A549 (cell line): ENCODE results near the gene FLII. TPM values are rescaled to one million over a fixed set of nuclear protein-coding genes. Genes with fewer than 3 reads are reported as not detected.

Experiments
- ATAC-seq, 2 experiments: fragments of 200-7000 bp in 1 of 2; fragments of >200 bp in 1 of 2; cut with Nextera tagmentation in 1 of 2; cut with Tn5 transposase in 1 of 2; 3 replicates each; pipeline versions ENCODE4 v1.8.0 to v1.9.1; 2018 to 2020; ENCODE audit warnings: mild to moderate bottlenecking in 1 of 2, moderate library complexity in 1 of 2
- CTCF ChIA-PET: fragments of 300-600 bp; sonication (Branson Sonifier 250); formaldehyde crosslinking; extraction: SDS; loops from one replicate; lab custom pipeline; 2021; ENCODE audit warnings: antibody characterized with exemption, inconsistent platforms; lab: Yijun Ruan, JAX
- POLR2A ChIA-PET: fragments of 350-600 bp; formaldehyde crosslinking; extraction: SDS; loops from one replicate; lab custom pipeline; 2021; ENCODE audit warnings: antibody characterized with exemption, inconsistent platforms; lab: Yijun Ruan, JAX
- DNase-seq, 2 experiments: peaks; one replicate each; pipeline versions ENCODE4 v3.0.0 to v3.0.0-alpha.2; 2011 to 2016; ENCODE audit warnings: low read depth in 1 of 2, low spot score in 1 of 2
- FAIRE-seq: peaks from 2 replicates; lab custom pipeline; 2011; peaks lifted over from hg19 to GRCh38; lab: Jason Lieb, UNC
- H3K27ac ChIP-seq, 2 experiments: fragments of >200 bp; sonication (Bioruptor Twin); formaldehyde crosslinking; 3 replicates each; pipeline ENCODE4 v1.5.1; 2016 to 2017
- H3K4me1 ChIP-seq: fragments of >200 bp; sonication (Bioruptor Twin); formaldehyde crosslinking; 3 replicates; pipeline ENCODE4 v1.6.1; 2016
- H3K4me2 ChIP-seq: fragments of >200 bp; sonication (Bioruptor Twin); formaldehyde crosslinking; 3 replicates; pipeline ENCODE4 v1.6.1; 2016
- H3K4me3 ChIP-seq: fragments of >200 bp; sonication (Bioruptor Twin); formaldehyde crosslinking; 3 replicates; pipeline ENCODE4 v1.5.1; 2016
- H3K9me3 ChIP-seq: fragments of >200 bp; sonication (Bioruptor Twin); formaldehyde crosslinking; 3 replicates; pipeline ENCODE4 v1.6.1; 2016
- BHLHE40 ChIP-seq: IDR thresholded peaks from 2 replicates; pipeline ENCODE4 v1.6.1; 2012; ENCODE audit warnings: low read depth, low read length, inconsistent platforms
- CBX2 ChIP-seq: fragments of 200-600 bp; sonication (generic); IDR thresholded peaks from 2 replicates; pipeline ENCODE4 v1.6.1; 2016; ENCODE audit warnings: low read depth, mild to moderate bottlenecking, borderline replicate concordance
- CBX8 ChIP-seq: fragments of 200-600 bp; sonication (generic); IDR thresholded peaks from 2 replicates; pipeline ENCODE4 v1.6.1; 2016
- CHD2 ChIP-seq: fragments of 150-350 bp; IDR thresholded peaks from 2 replicates; pipeline ENCODE4 v1.6.1; 2014; ENCODE audit warnings: low read length; ENCODE audit not compliant: partially characterized antibody
- CHD4 ChIP-seq: fragments of 200-600 bp; sonication (generic); IDR thresholded peaks from 2 replicates; pipeline ENCODE4 v1.6.1; 2016; ENCODE audit warnings: antibody characterized with exemption, mild to moderate bottlenecking, borderline replicate concordance
- ESRRA ChIP-seq: fragments of 150-350 bp; IDR thresholded peaks from 2 replicates; pipeline ENCODE4 v1.6.1; 2014; ENCODE audit warnings: mild to moderate bottlenecking, low read length, borderline replicate concordance
- FOSB ChIP-seq: fragments of 250-450 bp; sonication (Bioruptor Pico); IDR thresholded peaks from 2 replicates; pipeline ENCODE4 v1.5.0; 2020; ENCODE audit warnings: mild to moderate bottlenecking, moderate library complexity
- FOSL2 ChIP-seq, 2 experiments: fragments of 450-650 bp in 1 of 2; fragments of >200 bp in 1 of 2; sonication (Bioruptor Twin) in 1 of 2; formaldehyde crosslinking; IDR thresholded peaks; 2 replicates each; pipeline versions ENCODE4 v1.5.0 to v1.6.1; 2016 to 2020; ENCODE audit warnings: mild to moderate bottlenecking in 1 of 2, moderate library complexity in 1 of 2
- HOXA7 ChIP-seq: fragments of 250-450 bp; sonication (Bioruptor Pico); IDR thresholded peaks from 2 replicates; pipeline ENCODE4 v1.5.0; 2020; ENCODE audit warnings: mild to moderate bottlenecking, moderate library complexity
- HOXB13 ChIP-seq: fragments of 250-450 bp; sonication (Bioruptor Pico); IDR thresholded peaks from 2 replicates; pipeline ENCODE4 v1.5.0; 2020; ENCODE audit warnings: low read depth, mild to moderate bottlenecking, moderate library complexity
- JUNB ChIP-seq: fragments of >200 bp; sonication (Bioruptor Twin); formaldehyde crosslinking; IDR thresholded peaks from 2 replicates; pipeline ENCODE4 v1.6.1; 2016
- MAFK ChIP-seq: fragments of 450-650 bp; IDR thresholded peaks from 2 replicates; pipeline ENCODE4 v1.6.1; 2014; ENCODE audit not compliant: partially characterized antibody
- MAX ChIP-seq: IDR thresholded peaks from 2 replicates; pipeline ENCODE4 v1.6.1; 2012
- MYC ChIP-seq: IDR thresholded peaks from 2 replicates; pipeline ENCODE4 v1.6.1; 2012; ENCODE audit warnings: mild to moderate bottlenecking, inconsistent platforms, low read length, improper control_type of control experiment, borderline replicate concordance
- NPAS2 ChIP-seq: fragments of 250-450 bp; sonication (Bioruptor Pico); IDR thresholded peaks from 2 replicates; pipeline ENCODE4 v1.8.0; 2022; ENCODE audit warnings: mild to moderate bottlenecking, moderate library complexity, borderline replicate concordance
- NR3C1 ChIP-seq: fragments of >200 bp; sonication (Bioruptor Twin); formaldehyde crosslinking; IDR thresholded peaks from 3 replicates; pipeline ENCODE4 v1.6.1; 2017
- PHF8 ChIP-seq: fragments of 200-600 bp; sonication (generic); IDR thresholded peaks from 2 replicates; pipeline ENCODE4 v1.6.1; 2016; ENCODE audit warnings: low read depth, mild to moderate bottlenecking, antibody characterized with exemption, moderate library complexity, borderline replicate concordance
- POLR2A ChIP-seq: IDR thresholded peaks from 2 replicates; pipeline ENCODE4 v1.6.1; 2012; ENCODE audit warnings: mild to moderate bottlenecking, low read length
- POLR2AphosphoS2 ChIP-seq: conservative IDR thresholded peaks from 2 replicates; pipeline ENCODE4 v1.6.1; 2012; ENCODE audit warnings: low read length, improper control_type of control experiment, inconsistent platforms
- RAD21 ChIP-seq, 2 experiments: fragments of >200 bp in 1 of 2; sonication (Bioruptor Twin) in 1 of 2; formaldehyde crosslinking in 1 of 2; IDR thresholded peaks in 1 of 2; conservative IDR thresholded peaks in 1 of 2; 2 replicates in 1 of 2; 3 replicates in 1 of 2; pipeline ENCODE4 v1.6.1; 2012 to 2018; ENCODE audit warnings: inconsistent platforms in 1 of 2
- RARB ChIP-seq: fragments of 250-450 bp; sonication (Bioruptor Pico); IDR thresholded peaks from 2 replicates; pipeline ENCODE4 v1.8.0; 2021; ENCODE audit warnings: mild to moderate bottlenecking, moderate library complexity
- RNF2 ChIP-seq: fragments of 200-600 bp; sonication (generic); IDR thresholded peaks from 2 replicates; pipeline ENCODE4 v1.6.1; 2016; ENCODE audit warnings: low read depth, mild to moderate bottlenecking, antibody characterized with exemption, moderate library complexity, borderline replicate concordance
- SMC3 ChIP-seq: fragments of >200 bp; sonication (Bioruptor Twin); formaldehyde crosslinking; IDR thresholded peaks from 3 replicates; pipeline ENCODE4 v1.6.1; 2018; ENCODE audit warnings: inconsistent platforms
- SREBF2 ChIP-seq: fragments of 450-650 bp; IDR thresholded peaks from 2 replicates; pipeline ENCODE4 v1.6.1; 2014; ENCODE audit warnings: mild to moderate bottlenecking, moderate library complexity
- TFCP2L1 ChIP-seq: fragments of 250-450 bp; sonication (Bioruptor Pico); IDR thresholded peaks from 2 replicates; pipeline ENCODE4 v1.5.0; 2021; ENCODE audit warnings: mild to moderate bottlenecking
- USF2 ChIP-seq: fragments of 450-650 bp; IDR thresholded peaks from 2 replicates; pipeline ENCODE4 v1.6.1; 2014; ENCODE audit warnings: antibody characterized with exemption
- ZC3H11A ChIP-seq: fragments of 450-650 bp; IDR thresholded peaks from 2 replicates; pipeline ENCODE4 v1.6.1; 2014; ENCODE audit warnings: antibody characterized with exemption, mild to moderate bottlenecking
- ZNF302 ChIP-seq: fragments of 250-450 bp; sonication (Bioruptor Pico); IDR thresholded peaks from 2 replicates; pipeline ENCODE4 v1.9.0; 2021; ENCODE audit warnings: inconsistent platforms, mild to moderate bottlenecking, moderate library complexity
- ZSCAN20 ChIP-seq: fragments of 250-450 bp; sonication (Bioruptor Pico); IDR thresholded peaks from 2 replicates; pipeline ENCODE4 v1.8.0; 2022; ENCODE audit warnings: mild to moderate bottlenecking, moderate library complexity
- WGBS: methylation state at CpG from one replicate; pipeline ENCODE4 v1.1.6; 2017; ENCODE audit errors: missing lambda C conversion rate; 5-methylcytosine and 5-hydroxymethylcytosine counted together
- polyA plus RNA-seq, 4 experiments: library from polyadenylated mRNA; depleted of rRNA in 3 of 4; stranded (reverse); fragments of >200 nt; fragmentation: RNase III in 1 of 4; extraction: RNeasy Plus Mini Kit Qiagen cat#74134 plus additional on column Dnase treatment in 1 of 4; gene quantifications; 2 replicates in 3 of 4; 3 replicates in 1 of 4; pipeline ENCODE4 v1.2.3, GENCODE V29; 2011 to 2017
- TF ChIP-seq, protein P1 (sequence below): fragments of 250-450 bp; sonication (Bioruptor Pico); IDR thresholded peaks from 2 replicates; pipeline ENCODE4 v1.5.0; 2020; ENCODE audit warnings: low read depth, mild to moderate bottlenecking, moderate library complexity
- TF ChIP-seq, protein P2 (sequence below): IDR thresholded peaks from 2 replicates; pipeline ENCODE4 v1.6.1; 2012

Gene FLII
- polyA plus RNA-seq, 2 of the 4 experiments (the other 2 are of a cell fraction) = 253 to 280 TPM

GRCh38 chr17:18236494-18236893 is 22.0 kb downstream of the FLII start:
- no peak overlapping the region for H3K4me3 ChIP-seq
- peaks cover 6% of the 10 kb centered on the region; the same call in 1 of the 3 replicates for H3K4me1 ChIP-seq
- TF ChIP-seq CHD4 (no peak), MAX (no peak), MYC (no peak), CBX2 (no peak), NPAS2 (CRISPR knock-in tag) (no peak), SMC3 (no peak), CBX8 (no peak), TFCP2L1 (CRISPR knock-in tag) (no peak), FOSL2 (IDR thresholded peaks at IDR 0.05) (no peak), FOSL2 (CRISPR knock-in tag; IDR thresholded peaks at IDR 0.05) (no peak), MAFK (no peak), SREBF2 (no peak), POLR2A (no peak), POLR2AphosphoS2 (no peak)
- TF ChIP-seq, protein P1, sequence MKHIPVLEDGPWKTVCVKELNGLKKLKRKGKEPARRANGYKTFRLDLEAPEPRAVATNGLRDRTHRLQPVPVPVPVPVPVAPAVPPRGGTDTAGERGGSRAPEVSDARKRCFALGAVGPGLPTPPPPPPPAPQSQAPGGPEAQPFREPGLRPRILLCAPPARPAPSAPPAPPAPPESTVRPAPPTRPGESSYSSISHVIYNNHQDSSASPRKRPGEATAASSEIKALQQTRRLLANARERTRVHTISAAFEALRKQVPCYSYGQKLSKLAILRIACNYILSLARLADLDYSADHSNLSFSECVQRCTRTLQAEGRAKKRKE (CRISPR knock-in tag) = no peak
- H3K4me2 ChIP-seq = no peak overlapping the region
- DNase-seq = no peak
- CTCF ChIA-PET = interaction anchor here (1.3 to 12.1 kb wide), 5 partner anchors 10 to 95 kb away, joined by 3 to 103 read pairs (median 5); no protein-coding TSS in a partner anchor
- ATAC-seq = no peak
- POLR2A ChIA-PET = no interaction called here
- no peak for FAIRE-seq
- H3K9me3 ChIP-seq = no peaks in the 10 kb centered on the region
- 85% methylated on average over 18 of the region's 18 CpGs for WGBS
- no peak overlapping the region for H3K27ac ChIP-seq

DNA sequence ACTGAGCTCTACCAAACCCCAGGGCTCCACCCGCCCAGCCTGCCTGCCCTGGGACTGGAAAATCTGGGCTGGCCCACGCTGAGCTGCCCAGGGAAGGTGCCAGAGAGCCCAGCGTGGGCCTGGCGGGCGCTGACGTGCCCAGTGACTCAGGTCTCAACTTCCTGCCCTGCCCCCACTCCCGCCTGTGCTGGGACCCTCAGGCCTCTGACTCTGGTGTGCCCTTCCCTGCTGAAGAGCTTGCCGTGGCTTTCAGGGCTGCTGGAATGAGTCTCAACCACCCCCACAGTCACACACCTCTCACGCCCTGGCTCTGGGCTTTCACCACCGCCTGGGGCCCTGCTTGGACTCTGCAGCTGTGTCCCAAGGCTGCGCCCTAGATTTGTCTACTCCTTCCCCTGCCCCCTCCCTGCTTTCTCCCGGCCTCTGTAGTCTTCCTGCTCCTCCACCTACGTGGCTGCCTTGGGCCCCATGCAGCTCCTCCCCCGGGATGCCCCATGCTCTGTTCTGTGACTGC is 22.7 kb downstream of the FLII start:
- ChIA-PET CTCF (interaction anchor here (0.5 to 12.1 kb wide), 7 partner anchors 9 to 1433 kb away, joined by 3 to 103 read pairs (median 4); no protein-coding TSS in a partner anchor), POLR2A (no interaction called here)
- no peak for FAIRE-seq
- Histone ChIP-seq H3K4me1 (peaks cover 6% of the 10 kb centered on the region; the same call in 1 of the 3 replicates), H3K4me2 (no peak overlapping the region), H3K4me3 (no peak overlapping the region), H3K27ac (peak overlapping the region in 1 of 2 experiments; percentile 52; a peak in 2 of 6 replicates), H3K9me3 (no peaks in the 10 kb centered on the region)
- ATAC-seq = peak in 1 of 2 experiments; percentile 15; a peak in 3 of 6 replicates
- no peak for TF ChIP-seq BHLHE40
- TF ChIP-seq FOSB = no peak
- TF ChIP-seq ZNF302 (CRISPR knock-in tag) = no peak
- no peak for TF ChIP-seq JUNB
- no peak for TF ChIP-seq TFCP2L1 (CRISPR knock-in tag)
- no peak for TF ChIP-seq ZC3H11A
- TF ChIP-seq ZSCAN20 (CRISPR knock-in tag) = no peak
- TF ChIP-seq RAD21 (conservative IDR thresholded peaks at IDR 0.05 in 1 of 2, IDR thresholded peaks at IDR 0.05 in 1 of 2) = no peak
- TF ChIP-seq ESRRA = no peak
- TF ChIP-seq CHD2 = no peak
- no peak for TF ChIP-seq PHF8
- TF ChIP-seq HOXB13 (CRISPR knock-in tag) = no peak
- TF ChIP-seq SREBF2 = no peak
- TF ChIP-seq, protein P2, sequence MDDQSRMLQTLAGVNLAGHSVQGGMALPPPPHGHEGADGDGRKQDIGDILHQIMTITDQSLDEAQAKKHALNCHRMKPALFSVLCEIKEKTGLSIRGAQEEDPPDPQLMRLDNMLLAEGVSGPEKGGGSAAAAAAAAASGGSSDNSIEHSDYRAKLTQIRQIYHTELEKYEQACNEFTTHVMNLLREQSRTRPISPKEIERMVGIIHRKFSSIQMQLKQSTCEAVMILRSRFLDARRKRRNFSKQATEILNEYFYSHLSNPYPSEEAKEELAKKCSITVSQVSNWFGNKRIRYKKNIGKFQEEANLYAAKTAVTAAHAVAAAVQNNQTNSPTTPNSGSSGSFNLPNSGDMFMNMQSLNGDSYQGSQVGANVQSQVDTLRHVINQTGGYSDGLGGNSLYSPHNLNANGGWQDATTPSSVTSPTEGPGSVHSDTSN = no peak
- TF ChIP-seq NR3C1 = no peak
- TF ChIP-seq CHD4 = no peak
- TF ChIP-seq HOXA7 = no peak
- no peak for TF ChIP-seq RNF2
- TF ChIP-seq RARB = no peak
- no peak for TF ChIP-seq USF2
- 62% methylated on average over 14 of the region's 14 CpGs for WGBS
- no peak for DNase-seq
